Measurements from ENCODE around the gene GFOD1. TPM values are rescaled to one million over a fixed set of nuclear protein-coding genes. Genes with fewer than 3 reads are reported as not detected.
A peak's percentile ranks its signal among the peaks of the same experiment; 100 is the strongest.
"Not testable (repeated sequence)": the region's sequence is repeated elsewhere in the genome, so short reads cannot be mapped to it uniquely, and the experiment has no call there.

The GFOD1 gene
- polyA plus RNA-seq, 4 donors, result 1.1 to 2.0 (median 1.9) TPM

GRCh38 chr6:13390658-13391057, 96.7 kb downstream of the GFOD1 start:
- no peak for DNase-seq (ENCODE audit: low read depth in 4 of 4, low spot score in 2 of 4)

DNA sequence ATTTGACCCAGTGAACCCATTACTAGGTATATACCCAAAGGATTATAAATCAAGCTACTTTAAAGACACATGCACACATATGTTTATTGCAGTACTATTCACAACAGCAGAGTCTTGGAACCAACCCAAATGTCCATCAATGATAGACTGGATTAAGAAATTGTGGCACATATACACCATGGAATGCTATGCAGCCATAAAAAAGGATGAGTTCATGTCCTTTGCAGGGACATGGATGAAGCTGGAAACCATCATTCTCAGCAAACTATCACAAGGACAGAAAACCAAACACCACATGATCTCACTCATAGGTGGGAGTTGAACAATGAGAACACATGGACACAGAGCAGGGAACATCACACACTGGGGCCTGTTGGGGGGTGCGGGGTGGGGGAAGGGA, 98.2 kb downstream of the GFOD1 start:
- not testable (repeated sequence) for DNase-seq (ENCODE audit: low read depth in 4 of 4, low spot score in 2 of 4)

DNA sequence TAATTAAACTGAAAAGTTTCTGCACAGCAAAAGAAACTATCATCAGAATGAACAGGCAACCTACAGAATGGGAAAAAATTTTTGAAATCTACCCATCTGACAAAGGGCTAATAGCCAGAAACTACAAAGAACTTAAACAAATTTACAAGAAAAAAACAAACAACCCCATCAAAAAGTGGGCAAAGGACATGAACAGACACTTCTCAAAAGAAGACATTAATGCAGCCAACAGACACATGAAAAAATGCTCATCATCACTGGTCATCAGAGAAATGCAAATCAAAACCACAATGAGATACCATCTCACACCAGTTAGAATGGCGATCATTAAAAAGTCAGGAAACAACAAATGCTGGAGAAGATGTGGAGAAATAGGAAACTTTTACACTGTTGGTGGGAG, 98.6 kb downstream of the GFOD1 start:
- DNase-seq (ENCODE audit: low read depth in 4 of 4, low spot score in 2 of 4), result not testable (repeated sequence)

DNA sequence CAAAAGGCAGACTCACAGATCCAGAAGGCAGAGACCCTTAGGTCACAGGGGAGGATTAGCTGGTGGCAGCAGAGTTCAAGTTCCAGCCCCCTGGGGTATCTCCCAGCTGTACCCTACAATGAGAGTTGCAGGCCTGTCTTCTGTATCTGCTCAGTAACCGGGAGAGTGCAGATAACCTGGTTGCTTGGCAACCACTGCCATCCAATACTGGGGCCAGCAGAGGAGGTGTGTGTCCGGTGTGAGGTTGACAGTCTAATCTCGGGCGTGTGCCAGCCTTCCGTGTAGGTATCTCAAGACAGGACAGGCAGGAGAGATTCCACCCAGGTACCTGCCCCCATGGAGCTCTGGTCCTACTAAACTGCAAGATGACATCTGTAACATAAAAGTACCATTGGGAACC, 102.4 kb downstream of the GFOD1 start:
- DNase-seq (ENCODE audit: low read depth in 4 of 4, low spot score in 2 of 4), result no peak

DNA sequence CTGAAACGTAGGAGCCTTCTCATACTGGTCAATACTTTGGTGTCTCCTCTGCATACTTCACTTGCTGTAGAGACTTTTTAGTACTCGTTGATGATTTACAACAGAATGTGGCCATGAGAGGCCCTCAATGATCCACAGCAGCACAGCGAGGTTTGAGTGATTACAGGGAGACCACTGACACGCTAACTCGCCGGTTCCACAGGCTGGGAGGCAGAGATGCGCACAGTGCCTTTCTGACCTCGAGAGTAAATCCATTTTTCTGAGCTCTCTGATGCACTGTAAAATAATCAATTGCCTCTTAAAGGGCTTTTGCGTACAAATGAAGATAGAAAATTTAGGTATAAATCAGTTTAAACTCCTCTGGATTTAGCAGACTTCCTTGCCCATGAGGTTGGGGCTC, 102.9 kb downstream of the GFOD1 start:
- DNase-seq (ENCODE audit: low read depth in 4 of 4, low spot score in 2 of 4), result no peak

DNA sequence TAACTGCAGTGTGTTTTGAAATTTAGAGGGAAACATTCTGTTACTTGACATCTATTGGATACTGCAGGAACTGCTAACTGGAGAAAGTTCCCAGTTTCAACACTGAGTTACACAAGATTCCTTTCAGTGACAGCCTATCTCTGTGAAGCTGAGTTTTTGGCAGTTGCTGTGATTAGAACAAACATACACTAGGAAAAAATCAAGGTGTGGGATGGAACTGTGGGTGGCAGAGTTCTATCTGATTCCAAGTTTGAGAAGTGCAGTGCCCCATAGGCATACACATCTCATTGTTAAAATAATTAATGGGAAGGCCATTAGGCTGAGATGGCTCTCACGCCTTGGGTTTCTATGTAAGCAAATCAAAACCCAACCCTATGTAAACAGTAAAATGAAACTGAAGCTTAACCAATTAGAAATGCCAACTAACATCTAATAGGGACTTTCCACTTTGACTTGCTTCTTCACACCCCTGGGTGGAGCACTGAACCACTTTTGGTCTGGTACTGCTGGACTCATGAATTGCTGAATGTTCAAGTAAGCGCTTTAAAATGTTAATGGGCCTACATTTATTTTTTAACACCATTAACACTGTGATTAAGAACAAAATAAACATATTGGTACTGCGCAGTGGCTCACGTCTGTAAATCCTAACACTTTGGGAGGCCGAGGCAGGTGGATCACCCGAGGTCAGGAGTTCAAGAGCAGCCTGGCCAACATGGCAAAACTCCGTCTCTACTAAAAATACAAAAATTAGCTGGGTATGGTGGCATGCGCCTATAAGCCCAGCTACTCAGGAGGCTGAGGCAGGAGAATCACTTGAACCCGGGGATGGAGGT, 103.9 kb downstream of the GFOD1 start:
- peak in 3 of 4 donors; percentile 35 to 52 (median 46) for DNase-seq (ENCODE audit: low read depth in 4 of 4, low spot score in 2 of 4)

GRCh38 chr6:13380761-13381160, 106.6 kb downstream of the GFOD1 start:
- no peak for DNase-seq (ENCODE audit: low read depth in 4 of 4, low spot score in 2 of 4)

DNA sequence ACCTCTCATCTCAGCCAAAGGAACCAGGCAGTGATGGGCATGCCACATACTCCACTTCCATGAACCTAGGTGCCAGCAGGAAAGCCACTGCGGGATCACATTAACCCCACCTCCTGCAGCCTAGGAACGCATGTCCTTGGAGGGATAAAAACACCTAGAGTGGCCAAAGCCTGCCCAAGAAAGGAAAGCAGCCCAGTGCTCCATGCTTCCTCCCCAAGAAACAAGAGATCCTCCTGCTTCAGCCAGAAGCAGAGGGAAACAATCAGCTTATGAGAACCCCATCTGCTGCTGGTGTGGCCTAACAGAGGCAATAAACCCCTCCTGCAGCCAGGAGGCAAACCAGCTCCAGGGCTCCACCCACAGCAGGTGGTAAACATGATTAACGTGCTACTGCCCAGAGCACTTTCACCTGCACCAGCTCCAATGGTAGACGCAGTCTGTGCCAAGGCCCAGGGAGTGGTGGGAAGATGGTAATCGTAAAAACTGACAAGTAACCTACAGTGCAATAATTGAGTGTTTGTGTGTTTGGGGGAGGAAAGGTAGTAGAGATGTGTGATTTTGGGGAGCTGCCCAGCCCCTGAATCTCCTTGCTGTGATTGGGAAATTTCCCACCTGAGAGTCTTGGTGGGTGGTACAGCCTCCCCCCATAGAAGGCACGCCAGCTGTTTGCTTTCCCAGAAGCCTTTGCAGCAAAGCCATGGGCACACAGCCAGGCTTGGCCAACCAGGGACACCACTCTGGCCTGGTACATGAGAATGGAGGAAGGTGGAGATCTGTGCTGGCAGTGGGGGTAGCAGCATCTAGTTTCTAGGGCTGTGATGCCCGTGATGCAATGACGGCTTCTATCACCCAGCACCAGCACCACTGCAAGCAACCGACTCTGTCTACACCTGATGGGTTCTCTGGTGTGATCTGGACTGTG, 108.5 kb downstream of the GFOD1 start:
- no peak for DNase-seq (ENCODE audit: low read depth in 4 of 4, low spot score in 2 of 4)

GRCh38 chr6:13377054-13377758, 110.2 kb downstream of the GFOD1 start:
- DNase-seq (ENCODE audit: low read depth in 4 of 4, low spot score in 2 of 4), result no peak

GRCh38 chr6:13375360-13375878, 112.0 kb downstream of the GFOD1 start:
- DNase-seq (ENCODE audit: low read depth in 4 of 4, low spot score in 2 of 4), result no peak

- no peak for DNase-seq (ENCODE audit: low read depth in 4 of 4, low spot score in 2 of 4)
Observed at GRCh38 chr6:13373919-13374318, 113.5 kb downstream of the GFOD1 start.

DNA sequence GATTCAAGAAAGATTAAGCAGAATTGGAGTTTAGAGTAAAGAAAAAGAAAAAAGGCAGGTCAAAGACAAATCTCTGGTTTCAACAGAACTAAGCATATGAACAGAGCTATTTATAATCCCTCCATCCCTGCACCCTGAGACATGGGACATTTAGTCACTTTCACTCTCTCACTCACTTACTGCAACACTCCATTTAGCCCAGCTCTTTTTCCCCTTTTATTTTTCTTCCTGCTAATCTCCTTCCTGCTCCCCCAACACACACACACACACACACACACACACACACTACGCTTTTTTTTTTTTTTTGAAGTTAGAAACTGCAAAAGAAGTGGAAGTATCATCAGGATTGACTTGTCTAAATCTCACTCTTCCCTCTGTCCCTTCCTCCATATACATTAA, 113.9 kb downstream of the GFOD1 start:
- no peak for DNase-seq (ENCODE audit: low read depth in 4 of 4, low spot score in 2 of 4)

DNA sequence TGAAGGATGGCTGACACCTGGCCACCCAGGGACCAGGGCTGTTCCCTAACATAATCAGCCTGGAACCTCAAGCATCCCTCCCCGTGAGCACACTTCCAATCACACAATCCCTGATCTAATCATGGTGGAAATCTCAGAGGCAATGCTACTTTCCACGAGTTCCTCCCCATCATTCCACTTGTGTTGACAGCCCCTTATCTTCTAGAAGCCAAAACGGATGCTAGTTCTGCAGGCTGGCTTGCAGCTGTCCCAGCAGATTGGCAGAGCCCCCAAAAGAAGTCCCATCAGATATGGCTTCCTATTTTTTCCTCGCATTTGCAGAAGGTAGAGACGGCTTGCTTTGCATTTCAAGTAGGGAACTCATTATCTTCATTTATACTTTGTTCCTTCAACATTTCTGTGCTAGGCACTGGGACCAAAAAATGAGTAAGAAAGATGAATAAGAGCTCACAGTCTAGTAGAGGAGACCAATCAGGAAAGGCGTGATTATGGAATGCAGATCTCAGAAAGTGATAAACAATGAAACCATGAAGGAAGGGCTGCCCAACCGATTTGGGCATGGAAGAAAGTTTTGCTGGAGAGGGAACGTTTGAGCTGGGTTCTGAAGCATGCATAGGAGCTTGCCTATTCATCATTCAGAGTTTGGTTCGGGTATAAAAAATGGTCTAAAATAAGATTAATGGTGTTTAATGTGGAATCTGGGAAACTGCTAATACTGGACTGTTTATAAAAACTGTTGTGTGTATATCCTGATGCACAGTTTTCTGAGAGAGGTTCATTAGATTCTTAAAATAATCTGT, 114.5 kb downstream of the GFOD1 start:
- DNase-seq (ENCODE audit: low read depth in 4 of 4, low spot score in 2 of 4), result no peak

- no peak for DNase-seq (ENCODE audit: low read depth in 4 of 4, low spot score in 2 of 4)
Observed at GRCh38 chr6:13372076-13372475, 115.3 kb downstream of the GFOD1 start.

DNA sequence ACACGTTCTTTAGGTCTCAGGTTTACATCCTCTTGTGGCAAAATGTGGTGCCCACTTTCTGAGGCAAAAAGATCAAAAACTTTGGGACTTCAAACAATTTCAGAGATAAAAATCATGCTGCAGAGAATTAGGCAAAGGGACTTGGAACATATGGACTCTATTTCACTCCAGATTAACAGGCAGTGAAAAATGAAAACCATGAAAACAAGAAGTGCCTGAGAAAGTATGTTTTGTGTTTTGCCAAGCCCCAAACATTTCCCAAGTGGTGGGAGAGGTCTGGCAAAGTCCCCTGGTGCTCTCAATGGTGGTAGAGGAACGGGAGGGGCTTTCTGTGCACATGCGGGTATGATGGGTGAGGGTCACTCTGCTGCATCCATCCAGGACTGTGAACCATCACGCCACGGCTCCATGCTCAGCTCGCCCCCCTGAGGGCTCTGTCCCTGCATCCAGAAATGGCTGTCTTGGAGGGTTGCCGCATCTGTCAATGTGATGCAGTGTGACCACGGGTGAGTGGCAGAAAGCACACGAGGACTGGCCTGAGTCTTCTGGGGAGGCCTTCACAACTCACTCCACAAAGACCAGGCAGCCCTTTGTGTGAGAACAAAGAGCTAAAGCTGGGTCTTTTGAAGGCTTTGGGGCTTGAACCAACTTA, 115.9 kb downstream of the GFOD1 start:
- no peak for DNase-seq (ENCODE audit: low read depth in 4 of 4, low spot score in 2 of 4)

DNA sequence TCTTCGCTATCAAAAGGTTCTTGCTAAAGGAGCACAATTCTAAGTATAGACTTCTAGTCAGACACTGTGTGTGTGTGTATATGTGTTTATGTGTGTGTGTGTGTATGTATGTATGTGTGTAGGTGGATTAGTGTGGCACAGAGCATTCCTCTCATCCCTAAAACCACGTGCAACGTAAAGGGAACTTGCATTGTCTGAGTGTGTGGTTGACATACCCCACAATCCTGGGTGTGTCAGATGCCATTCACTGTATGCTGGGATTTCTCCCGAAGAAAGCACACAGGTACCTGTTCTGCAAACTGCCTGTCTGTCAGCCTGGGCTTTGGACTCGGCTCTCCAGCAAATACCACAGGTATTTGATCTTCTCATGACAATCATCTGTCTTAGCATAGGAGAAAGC, 116.8 kb downstream of the GFOD1 start:
- DNase-seq (ENCODE audit: low read depth in 4 of 4, low spot score in 2 of 4), result no peak

DNA sequence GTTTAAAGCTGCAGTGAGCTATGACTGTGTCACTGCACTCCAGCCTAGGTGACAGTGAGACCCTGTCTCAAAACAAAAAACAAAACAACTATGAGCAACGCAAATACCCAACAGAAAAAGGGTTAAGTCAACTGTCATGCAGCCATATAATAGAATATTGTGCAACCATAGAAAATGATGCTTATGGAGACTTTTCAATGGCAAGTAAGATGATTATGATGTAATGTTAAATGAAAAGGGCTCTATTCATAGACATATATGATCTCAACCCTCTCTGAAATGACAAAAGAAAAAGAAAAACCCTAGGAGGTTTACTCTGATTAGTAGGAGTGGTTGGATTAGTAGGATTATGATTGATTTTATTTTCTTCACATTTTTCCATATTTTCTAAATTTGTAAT, 117.8 kb downstream of the GFOD1 start:
- DNase-seq (ENCODE audit: low read depth in 4 of 4, low spot score in 2 of 4), result no peak

DNA sequence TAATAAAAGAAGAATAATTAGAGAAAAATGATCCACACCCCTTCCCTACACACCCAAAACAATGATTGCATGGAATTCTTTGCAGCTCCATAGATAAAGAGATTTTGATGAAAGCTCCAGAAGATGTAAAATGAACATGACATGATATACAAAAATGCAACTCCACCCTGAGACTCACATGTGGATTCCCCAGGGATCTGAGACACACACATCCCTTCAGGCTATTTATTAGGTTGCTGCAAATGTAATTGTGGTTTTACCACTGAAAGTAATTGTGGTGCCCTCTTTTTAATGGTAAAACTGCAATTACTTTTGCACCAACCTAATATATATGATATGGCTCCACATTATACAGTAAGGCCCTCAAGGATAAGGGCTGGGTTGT, 118.7 kb downstream of the GFOD1 start:
- DNase-seq (ENCODE audit: low read depth in 4 of 4, low spot score in 2 of 4), result no peak

DNA sequence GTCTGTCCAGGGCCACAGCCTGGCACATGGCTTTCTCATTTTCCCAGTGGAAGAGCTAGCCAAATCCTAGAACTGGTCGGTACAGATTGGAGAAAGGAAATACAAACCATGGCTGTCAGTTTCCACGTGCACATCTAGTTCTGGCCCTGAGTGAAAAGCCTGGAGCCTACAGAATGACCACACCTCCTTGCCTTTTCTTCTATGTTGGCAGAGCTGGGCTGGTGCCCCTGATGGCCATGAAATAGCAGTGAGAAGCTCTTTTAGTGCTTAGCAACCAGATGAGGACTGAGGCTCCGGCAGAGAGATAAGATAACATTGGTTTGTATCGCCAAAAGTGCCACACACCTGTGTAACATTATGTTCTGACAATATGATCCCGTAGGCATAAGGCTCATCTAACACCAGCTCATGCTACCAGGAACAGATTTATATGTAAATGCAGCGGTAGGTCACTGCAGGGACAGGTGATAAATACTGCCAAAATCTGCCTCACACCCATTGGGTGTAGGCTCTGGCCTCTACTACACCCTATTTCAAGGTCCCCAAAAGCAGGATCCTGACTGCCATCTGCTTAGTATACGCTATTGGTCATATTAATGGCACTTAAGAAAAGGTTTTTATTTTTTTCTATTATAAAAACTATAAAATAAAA, 119.2 kb downstream of the GFOD1 start:
- DNase-seq (ENCODE audit: low read depth in 4 of 4, low spot score in 2 of 4), result no peak
